Panc1 (cell line): ENCODE results near the gene SYTL3. TPM values are rescaled to one million over a fixed set of nuclear protein-coding genes. Genes with fewer than 3 reads are reported as not detected.

Experiments used
- ATAC-seq: fragments of 200-7000 bp; cut with Tn5 transposase; 2 replicates; pipeline ENCODE4 v1.9.1; 2020; ENCODE audit warnings: mild to moderate bottlenecking, moderate library complexity
- BruUV-seq: library from RNA; stranded (reverse); fragments of 400-500 nt; replicated peaks from 2 replicates; lab custom pipeline; 2021; lab: Mats Ljungman, UMichigan
- CTCF ChIA-PET: fragments of 300-600 bp; sonication (Branson Sonifier 250); formaldehyde crosslinking; loops from one replicate; lab custom pipeline; 2022; ENCODE audit warnings: antibody characterized with exemption; lab: Charles Lee
- POLR2A ChIA-PET: fragments of 300-600 bp; sonication (Branson Sonifier 250); formaldehyde crosslinking; loops from one replicate; lab custom pipeline; 2022; ENCODE audit warnings: antibody characterized with exemption; lab: Charles Lee
- DNase-seq: peaks from one replicate; pipeline ENCODE4 v3.0.0-alpha.2; 2010; ENCODE audit warnings: low read depth, low spot score
- H3K27ac ChIP-seq: 2 replicates; pipeline ENCODE4 v1.5.1; 2011; ENCODE audit warnings: mild to moderate bottlenecking, low read length, inconsistent platforms
- H3K27me3 ChIP-seq: fragments of 200-500 bp; sonication (Bioruptor generic); 2 replicates; pipeline ENCODE4 v1.6.0; 2014; ENCODE audit warnings: low read length, inconsistent platforms; ENCODE audit not compliant: control insufficient read depth, insufficient read depth
- H3K36me3 ChIP-seq: fragments of 200-500 bp; sonication (Bioruptor generic); 2 replicates; pipeline ENCODE4 v1.5.1; 2014; ENCODE audit warnings: inconsistent platforms, mild to moderate bottlenecking, low read length, moderate library complexity; ENCODE audit not compliant: control insufficient read depth, insufficient read depth
- H3K4me1 ChIP-seq: 2 replicates; pipeline ENCODE4 v1.5.1; 2011; ENCODE audit warnings: inconsistent platforms, mild to moderate bottlenecking, low read length, moderate library complexity; ENCODE audit not compliant: control insufficient read depth, insufficient read depth
- H3K4me3 ChIP-seq, 2 experiments: 2 replicates each; pipeline ENCODE4 v1.5.1; 2011 to 2012; ENCODE audit warnings: low read depth in 2 of 2, low read length in 2 of 2, mild to moderate bottlenecking in 2 of 2, inconsistent platforms in 1 of 2, moderate library complexity in 1 of 2
- H3K9me3 ChIP-seq: fragments of 200-500 bp; sonication (Bioruptor generic); 2 replicates; pipeline ENCODE4 v1.5.1; 2014; ENCODE audit warnings: low read depth, mild to moderate bottlenecking, inconsistent platforms, low read length, moderate library complexity; ENCODE audit not compliant: control insufficient read depth, insufficient read depth
- POLR2AphosphoS5 ChIP-seq: IDR thresholded peaks from 2 replicates; pipeline ENCODE4 v1.6.1; 2012; ENCODE audit warnings: mild to moderate bottlenecking, low read depth, low read length, moderate library complexity
- SIN3A ChIP-seq: IDR thresholded peaks from 2 replicates; pipeline ENCODE4 v1.6.1; 2012; ENCODE audit warnings: low read depth, mild to moderate bottlenecking, low read length, moderate library complexity, borderline replicate concordance; ENCODE audit not compliant: insufficient read depth
- TCF7L2 ChIP-seq: IDR thresholded peaks from 2 replicates; pipeline ENCODE4 v1.6.1; 2011; ENCODE audit warnings: mild to moderate bottlenecking, low read depth, low read length, inconsistent platforms
- in situ Hi-C: cut with HindIII; loops from 2 replicates; pipeline ENCODE4 v1.10.0; 2016; ENCODE audit warnings: low sequenced_read_pairs, low pct_unique_long_range_greater_than_20kb
- intact Hi-C: fragments of 100-400 bp; cut with micrococcal nuclease; formaldehyde crosslinking; loops from one replicate; pipeline ENCODE4 v1.10.0; 2022; ENCODE audit not compliant: unreplicated experiment
- total RNA-seq: library from RNA; stranded (reverse); gene quantifications from one replicate; pipeline ENCODE4 v1.2.1, GENCODE V29; 2021; ENCODE audit not compliant: unreplicated experiment
- TF ChIP-seq, protein P1 (sequence below): fragments of 450-650 bp; IDR thresholded peaks from 2 replicates; pipeline ENCODE4 v1.5.1; 2017; ENCODE audit warnings: mild to moderate bottlenecking
- TF ChIP-seq, protein P2 (sequence below), 2 experiments: IDR thresholded peaks; 2 replicates each; pipeline ENCODE4 v1.6.1; 2011 to 2012; ENCODE audit warnings: low read depth in 2 of 2, control low read depth in 1 of 2, low read length in 1 of 2, mild to moderate bottlenecking in 1 of 2, moderate library complexity in 1 of 2; ENCODE audit not compliant: insufficient read depth in 1 of 2

The SYTL3 gene
- total RNA-seq, 1 experiment from 2014 or later, result 1.4 TPM

DNA sequence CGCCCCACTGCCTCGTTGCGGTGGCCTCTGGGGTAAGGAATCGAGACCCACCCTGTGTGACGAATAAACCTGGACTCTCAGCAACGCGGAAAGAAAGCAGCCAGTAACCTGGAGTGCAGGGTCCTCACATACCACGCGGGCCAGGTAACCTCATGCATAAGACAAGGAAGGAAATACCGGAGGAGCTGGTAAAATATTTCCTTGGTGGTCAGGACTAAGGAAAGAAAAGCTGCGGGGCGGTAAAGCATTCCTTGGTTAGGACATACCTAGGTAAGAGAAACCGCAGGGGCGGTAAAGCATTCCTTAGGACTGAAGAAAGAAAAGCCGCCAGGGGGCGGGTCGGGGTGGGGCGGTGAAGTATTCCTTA lies 80.7 kb downstream of the SYTL3 start:
- in situ Hi-C loops, result no loop called here
- H3K36me3 ChIP-seq, result no peaks in the 10 kb centered on the region

DNA sequence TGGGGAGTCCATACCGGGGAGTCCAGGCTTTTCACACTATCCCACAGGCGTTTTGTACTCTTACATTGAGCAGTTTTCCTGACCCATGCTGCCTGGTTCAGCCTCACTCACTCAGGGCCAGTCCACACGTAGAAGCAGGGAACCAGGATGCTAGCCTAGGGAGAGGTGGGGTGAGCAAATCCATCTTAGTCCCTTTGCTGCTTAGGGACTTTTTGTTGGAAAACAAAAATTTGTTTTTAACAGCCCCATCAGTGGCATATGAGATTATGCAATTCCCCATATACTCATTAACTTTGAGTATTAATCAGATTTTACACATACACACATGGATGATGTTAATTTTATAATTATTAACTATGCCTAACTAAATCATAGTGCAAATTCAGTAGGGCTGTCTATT lies 85.2 kb downstream of the SYTL3 start:
- ATAC-seq, result no peak
- no peaks in the 10 kb centered on the region for H3K27me3 ChIP-seq
- no TSS peak for BruUV-seq
- H3K4me3 ChIP-seq, result no peak overlapping the region
- no peak overlapping the region for H3K27ac ChIP-seq
- TF ChIP-seq, protein P1, sequence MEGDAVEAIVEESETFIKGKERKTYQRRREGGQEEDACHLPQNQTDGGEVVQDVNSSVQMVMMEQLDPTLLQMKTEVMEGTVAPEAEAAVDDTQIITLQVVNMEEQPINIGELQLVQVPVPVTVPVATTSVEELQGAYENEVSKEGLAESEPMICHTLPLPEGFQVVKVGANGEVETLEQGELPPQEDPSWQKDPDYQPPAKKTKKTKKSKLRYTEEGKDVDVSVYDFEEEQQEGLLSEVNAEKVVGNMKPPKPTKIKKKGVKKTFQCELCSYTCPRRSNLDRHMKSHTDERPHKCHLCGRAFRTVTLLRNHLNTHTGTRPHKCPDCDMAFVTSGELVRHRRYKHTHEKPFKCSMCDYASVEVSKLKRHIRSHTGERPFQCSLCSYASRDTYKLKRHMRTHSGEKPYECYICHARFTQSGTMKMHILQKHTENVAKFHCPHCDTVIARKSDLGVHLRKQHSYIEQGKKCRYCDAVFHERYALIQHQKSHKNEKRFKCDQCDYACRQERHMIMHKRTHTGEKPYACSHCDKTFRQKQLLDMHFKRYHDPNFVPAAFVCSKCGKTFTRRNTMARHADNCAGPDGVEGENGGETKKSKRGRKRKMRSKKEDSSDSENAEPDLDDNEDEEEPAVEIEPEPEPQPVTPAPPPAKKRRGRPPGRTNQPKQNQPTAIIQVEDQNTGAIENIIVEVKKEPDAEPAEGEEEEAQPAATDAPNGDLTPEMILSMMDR, result no peak
- TF ChIP-seq, protein P2, sequence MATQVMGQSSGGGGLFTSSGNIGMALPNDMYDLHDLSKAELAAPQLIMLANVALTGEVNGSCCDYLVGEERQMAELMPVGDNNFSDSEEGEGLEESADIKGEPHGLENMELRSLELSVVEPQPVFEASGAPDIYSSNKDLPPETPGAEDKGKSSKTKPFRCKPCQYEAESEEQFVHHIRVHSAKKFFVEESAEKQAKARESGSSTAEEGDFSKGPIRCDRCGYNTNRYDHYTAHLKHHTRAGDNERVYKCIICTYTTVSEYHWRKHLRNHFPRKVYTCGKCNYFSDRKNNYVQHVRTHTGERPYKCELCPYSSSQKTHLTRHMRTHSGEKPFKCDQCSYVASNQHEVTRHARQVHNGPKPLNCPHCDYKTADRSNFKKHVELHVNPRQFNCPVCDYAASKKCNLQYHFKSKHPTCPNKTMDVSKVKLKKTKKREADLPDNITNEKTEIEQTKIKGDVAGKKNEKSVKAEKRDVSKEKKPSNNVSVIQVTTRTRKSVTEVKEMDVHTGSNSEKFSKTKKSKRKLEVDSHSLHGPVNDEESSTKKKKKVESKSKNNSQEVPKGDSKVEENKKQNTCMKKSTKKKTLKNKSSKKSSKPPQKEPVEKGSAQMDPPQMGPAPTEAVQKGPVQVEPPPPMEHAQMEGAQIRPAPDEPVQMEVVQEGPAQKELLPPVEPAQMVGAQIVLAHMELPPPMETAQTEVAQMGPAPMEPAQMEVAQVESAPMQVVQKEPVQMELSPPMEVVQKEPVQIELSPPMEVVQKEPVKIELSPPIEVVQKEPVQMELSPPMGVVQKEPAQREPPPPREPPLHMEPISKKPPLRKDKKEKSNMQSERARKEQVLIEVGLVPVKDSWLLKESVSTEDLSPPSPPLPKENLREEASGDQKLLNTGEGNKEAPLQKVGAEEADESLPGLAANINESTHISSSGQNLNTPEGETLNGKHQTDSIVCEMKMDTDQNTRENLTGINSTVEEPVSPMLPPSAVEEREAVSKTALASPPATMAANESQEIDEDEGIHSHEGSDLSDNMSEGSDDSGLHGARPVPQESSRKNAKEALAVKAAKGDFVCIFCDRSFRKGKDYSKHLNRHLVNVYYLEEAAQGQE (IDR thresholded peaks at IDR 0.05; ENCODE audit: insufficient read depth in 1 of 2, low read depth in 2 of 2, low read length in 1 of 2), result no peak
- TF ChIP-seq SIN3A (no peak), TCF7L2 (no peak), POLR2AphosphoS5 (no peak)
- no peaks in the 10 kb centered on the region for H3K4me1 ChIP-seq
- no peaks in the 10 kb centered on the region for H3K36me3 ChIP-seq
- intact Hi-C loops (no loop called here), in situ Hi-C loops (no loop called here)
- ChIA-PET CTCF (no interaction called here), POLR2A (no interaction called here)
- peaks cover 4% of the 10 kb centered on the region; the same call in 1 of the 2 replicates for H3K9me3 ChIP-seq
- no peak for DNase-seq

More for the DNA sequence above, 80.7 kb downstream of the SYTL3 start:
- no TSS peak for BruUV-seq
- Histone ChIP-seq H3K27me3 (no peaks in the 10 kb centered on the region), H3K4me3 (no peak overlapping the region), H3K4me1 (no peaks in the 10 kb centered on the region), H3K27ac (no peak overlapping the region), H3K9me3 (0 out of 2 replicates have a peak, but pooled peaks cover 4% of the 10 kb centered on the region)
- DNase-seq (no peak), ATAC-seq (no peak)
- CTCF ChIA-PET, result interaction anchor here (0.7 kb wide), 2 partner anchors 14 to 73 kb away, joined by 4 read pairs; no protein-coding TSS in a partner anchor
- POLR2A ChIA-PET, result no interaction called here
- TF ChIP-seq TCF7L2, result no peak
- TF ChIP-seq, protein P2 (IDR thresholded peaks at IDR 0.05; ENCODE audit: insufficient read depth in 1 of 2, low read depth in 2 of 2, low read length in 1 of 2), result no peak
- TF ChIP-seq, protein P1, result no peak
- TF ChIP-seq POLR2AphosphoS5, result no peak
- TF ChIP-seq SIN3A, result no peak
- intact Hi-C loops, result no loop called here
